Measurements from ENCODE around the gene RAB3B. TPM values are rescaled to one million over a fixed set of nuclear protein-coding genes. Genes with fewer than 3 reads are reported as not detected.

The RAB3B gene
- total RNA-seq, result under 1 TPM; 0.06 TPM
- polyA plus RNA-seq, result not detected

- no peaks in the 10 kb centered on the region for H3K9me3 Mint-ChIP-seq
- Histone ChIP-seq H3K36me3 (ENCODE audit: insufficient read depth, low read length) (no peaks in the 10 kb centered on the region), H3K4me1 (ENCODE audit: insufficient read depth, low read length) (peaks cover 8% of the 10 kb centered on the region), H3K4me3 (ENCODE audit: low read length in 2 of 2) (peak within 1 kb of the TSS in 1 of 2 donors; percentile 49), H3K27ac (ENCODE audit: low read depth, low read length) (no peak within 1 kb of the TSS), H3K9me3 (ENCODE audit: control insufficient read depth in 1 of 2, low read length in 2 of 2) (no peaks in the 10 kb centered on the region), H3K27me3 (ENCODE audit: insufficient read depth, low read length) (peaks cover 18% of the 10 kb centered on the region)
- DNase-seq, result peak; percentile 55 to 71 (median 60)
- no peaks in the 10 kb centered on the region for H3K36me3 Mint-ChIP-seq
- intact Hi-C loops (cut with micrococcal nuclease), result no loop called here
- peak within 1 kb of the TSS in 5 of 7 donors; percentile 5 to 72 (median 57) for H3K27ac Mint-ChIP-seq
- H3K4me3 Mint-ChIP-seq, result peak within 1 kb of the TSS; percentile 81 to 94 (median 89)
- peaks cover 25 to 27% of the 10 kb centered on the region in 2 donors for H3K27me3 Mint-ChIP-seq
- CTCF ChIA-PET (ENCODE audit: partially characterized antibody), result no interaction called here
- POLR2A ChIA-PET (ENCODE audit: partially characterized antibody), result interaction anchor here (1.2 kb wide), 1 partner anchor 111 kb away, joined by 3 read pairs; no protein-coding TSS in a partner anchor
- H3K4me1 Mint-ChIP-seq, result peaks cover 9 to 23% (median 13%) of the 10 kb centered on the region in 4 donors
Observed at GRCh38 chr1:51990478-51990965, at the start of gene RAB3B. RAB3B (minus strand) TSS chr1:51990700; CDS start chr1:51977117, 13,583 bp downstream.

GRCh38 chr1:52037909-52038308, 47.4 kb upstream of the RAB3B start:
- H3K4me3 ChIP-seq (ENCODE audit: low read length in 2 of 2), result no peak overlapping the region
- H3K36me3 Mint-ChIP-seq, result peaks cover 9 to 39% of the 10 kb centered on the region in 2 donors
- H3K4me1 ChIP-seq (ENCODE audit: insufficient read depth, low read length), result peaks cover 6% of the 10 kb centered on the region
- no peaks in the 10 kb centered on the region for H3K27me3 Mint-ChIP-seq
- H3K4me1 Mint-ChIP-seq, result peaks cover 4 to 13% (median 9%) of the 10 kb centered on the region in 4 donors
- H3K4me3 Mint-ChIP-seq, result no peak overlapping the region
- H3K27ac Mint-ChIP-seq, result peak overlapping the region in 1 of 7 donors; percentile 78
- ChIA-PET POLR2A (ENCODE audit: partially characterized antibody) (no interaction called here), CTCF (ENCODE audit: partially characterized antibody) (no interaction called here)
- no peaks in the 10 kb centered on the region for H3K27me3 ChIP-seq (ENCODE audit: insufficient read depth, low read length)
- H3K27ac ChIP-seq (ENCODE audit: low read depth, low read length), result no peak overlapping the region
- peaks cover 16% of the 10 kb centered on the region for H3K36me3 ChIP-seq (ENCODE audit: insufficient read depth, low read length)
- no peak for DNase-seq
- no peaks in the 10 kb centered on the region for H3K9me3 ChIP-seq (ENCODE audit: control insufficient read depth in 1 of 2, low read length in 2 of 2)
- intact Hi-C loops (cut with micrococcal nuclease), result no loop called here
- no peaks in the 10 kb centered on the region for H3K9me3 Mint-ChIP-seq

GRCh38 chr1:52037402-52037814, 46.9 kb upstream of the RAB3B start:
- H3K4me3 Mint-ChIP-seq, result no peak overlapping the region
- intact Hi-C loops (cut with micrococcal nuclease), result no loop called here
- no peak overlapping the region for H3K27ac Mint-ChIP-seq
- Histone ChIP-seq H3K36me3 (ENCODE audit: insufficient read depth, low read length) (peaks cover 16% of the 10 kb centered on the region), H3K27ac (ENCODE audit: low read depth, low read length) (no peak overlapping the region), H3K9me3 (ENCODE audit: control insufficient read depth in 1 of 2, low read length in 2 of 2) (no peaks in the 10 kb centered on the region), H3K4me1 (ENCODE audit: insufficient read depth, low read length) (peaks cover 11% of the 10 kb centered on the region), H3K4me3 (ENCODE audit: low read length in 2 of 2) (no peak overlapping the region), H3K27me3 (ENCODE audit: insufficient read depth, low read length) (no peaks in the 10 kb centered on the region)
- DNase-seq, result no peak
- no peaks in the 10 kb centered on the region for H3K9me3 Mint-ChIP-seq
- peaks cover 9 to 39% of the 10 kb centered on the region in 2 donors for H3K36me3 Mint-ChIP-seq
- no peaks in the 10 kb centered on the region for H3K27me3 Mint-ChIP-seq
- ChIA-PET POLR2A (ENCODE audit: partially characterized antibody) (no interaction called here), CTCF (ENCODE audit: partially characterized antibody) (interaction anchor here (1.2 kb wide), 1 partner anchor 13 kb away, joined by 3 read pairs; no protein-coding TSS in a partner anchor)
- peaks cover 5 to 18% (median 11%) of the 10 kb centered on the region in 4 donors for H3K4me1 Mint-ChIP-seq

- H3K4me1 ChIP-seq (ENCODE audit: insufficient read depth, low read length), result peaks cover 33% of the 10 kb centered on the region
- peak overlapping the region; percentile 95 to 99 (median 96) for H3K27ac Mint-ChIP-seq
- H3K9me3 Mint-ChIP-seq, result no peaks in the 10 kb centered on the region
- H3K9me3 ChIP-seq (ENCODE audit: control insufficient read depth in 1 of 2, low read length in 2 of 2), result no peaks in the 10 kb centered on the region
- H3K27me3 ChIP-seq (ENCODE audit: insufficient read depth, low read length), result no peaks in the 10 kb centered on the region
- H3K4me3 Mint-ChIP-seq, result peak overlapping the region; percentile 86 to 96 (median 93)
- intact Hi-C loops (cut with micrococcal nuclease), result loop anchor here (5.0 kb wide), 1 partner anchor 333 kb away; the partner anchor contains the start of gene CC2D1B
- H3K27ac ChIP-seq (ENCODE audit: low read depth, low read length), result peak overlapping the region; percentile 81
- no peaks in the 10 kb centered on the region for H3K27me3 Mint-ChIP-seq
- H3K36me3 Mint-ChIP-seq, result peaks cover 9 to 34% of the 10 kb centered on the region in 2 donors
- ChIA-PET CTCF (ENCODE audit: partially characterized antibody) (interaction anchor here (0.9 kb wide), 1 partner anchor 15 kb away, joined by 3 read pairs; no protein-coding TSS in a partner anchor), POLR2A (ENCODE audit: partially characterized antibody) (interaction anchor here (1.0 to 2.1 kb wide), 8 partner anchors 10 to 370 kb away, joined by 3 to 67 read pairs (median 5); partner anchors contain the start of genes BTF3L4, CC2D1B, ORC1 and PRPF38A)
- H3K4me1 Mint-ChIP-seq, result peaks cover 31 to 44% (median 34%) of the 10 kb centered on the region in 4 donors
- DNase-seq, result no peak
- H3K4me3 ChIP-seq (ENCODE audit: low read length in 2 of 2), result peak overlapping the region; percentile 80 to 88
- H3K36me3 ChIP-seq (ENCODE audit: insufficient read depth, low read length), result no peaks in the 10 kb centered on the region
Observed at GRCh38 chr1:52034050-52034384, 43.5 kb upstream of the RAB3B start.

- peak within 1 kb of the TSS; percentile 95 to 99 (median 96) for H3K27ac Mint-ChIP-seq
- peak within 1 kb of the TSS; percentile 86 to 96 (median 93) for H3K4me3 Mint-ChIP-seq
- no peaks in the 10 kb centered on the region for H3K36me3 ChIP-seq (ENCODE audit: insufficient read depth, low read length)
- peaks cover 9 to 32% of the 10 kb centered on the region in 2 donors for H3K36me3 Mint-ChIP-seq
- no peaks in the 10 kb centered on the region for H3K27me3 Mint-ChIP-seq
- peaks cover 31 to 45% (median 34%) of the 10 kb centered on the region in 4 donors for H3K4me1 Mint-ChIP-seq
- peak within 1 kb of the TSS; percentile 81 for H3K27ac ChIP-seq (ENCODE audit: low read depth, low read length)
- CTCF ChIA-PET (ENCODE audit: partially characterized antibody), result interaction anchor here (0.9 kb wide), 1 partner anchor 15 kb away, joined by 3 read pairs; no protein-coding TSS in a partner anchor
- no peaks in the 10 kb centered on the region for H3K9me3 ChIP-seq (ENCODE audit: control insufficient read depth in 1 of 2, low read length in 2 of 2)
- POLR2A ChIA-PET (ENCODE audit: partially characterized antibody), result interaction anchor here (0.5 to 2.1 kb wide), 10 partner anchors 11 to 696 kb away, joined by 3 to 67 read pairs (median 5); partner anchors contain the start of genes BTF3L4, CC2D1B, NRDC and ORC1
- peaks cover 33% of the 10 kb centered on the region for H3K4me1 ChIP-seq (ENCODE audit: insufficient read depth, low read length)
- intact Hi-C loops (cut with micrococcal nuclease), result loop anchor here (1.0 to 5.0 kb wide), 4 partner anchors 23 to 669 kb away; partner anchors contain the start of genes BTF3L4, CC2D1B and NRDC
- peak within 1 kb of the TSS; percentile 80 to 88 for H3K4me3 ChIP-seq (ENCODE audit: low read length in 2 of 2)
- peak; percentile 88 to 92 (median 90) for DNase-seq
- H3K9me3 Mint-ChIP-seq, result no peaks in the 10 kb centered on the region
- H3K27me3 ChIP-seq (ENCODE audit: insufficient read depth, low read length), result no peaks in the 10 kb centered on the region
Observed at GRCh38 chr1:52033190-52034049, 42.9 kb upstream of the RAB3B start, which contains the start of gene KTI12. KTI12 (minus strand) TSS chr1:52033810; CDS start chr1:52033761, 49 bp downstream.

- peaks cover 31 to 49% (median 35%) of the 10 kb centered on the region in 4 donors for H3K4me1 Mint-ChIP-seq
- intact Hi-C loops (cut with micrococcal nuclease), result loop anchor here (1.0 to 5.0 kb wide), 4 partner anchors 24 to 670 kb away; partner anchors contain the start of genes BTF3L4, CC2D1B and NRDC
Observed at GRCh38 chr1:52032785-52033131, 42.3 kb upstream of the RAB3B start.

More at GRCh38 chr1:52032785-52033131, 42.3 kb upstream of the RAB3B start:
- ChIA-PET POLR2A (ENCODE audit: partially characterized antibody) (interaction anchor here (0.5 to 2.1 kb wide), 9 partner anchors 12 to 697 kb away, joined by 3 to 67 read pairs (median 5); partner anchors contain the start of genes BTF3L4, CC2D1B, NRDC and ORC1), CTCF (ENCODE audit: partially characterized antibody) (no interaction called here)
- Histone ChIP-seq H3K4me1 (ENCODE audit: insufficient read depth, low read length) (peaks cover 33% of the 10 kb centered on the region), H3K4me3 (ENCODE audit: low read length in 2 of 2) (peak overlapping the region; percentile 80 to 88), H3K9me3 (ENCODE audit: control insufficient read depth in 1 of 2, low read length in 2 of 2) (no peaks in the 10 kb centered on the region), H3K27ac (ENCODE audit: low read depth, low read length) (peak overlapping the region; percentile 81), H3K27me3 (ENCODE audit: insufficient read depth, low read length) (no peaks in the 10 kb centered on the region), H3K36me3 (ENCODE audit: insufficient read depth, low read length) (no peaks in the 10 kb centered on the region)
- Mint-ChIP-seq H3K4me3 (peak overlapping the region; percentile 86 to 96 (median 93)), H3K27me3 (no peaks in the 10 kb centered on the region), H3K27ac (peak overlapping the region; percentile 95 to 99 (median 96)), H3K36me3 (peaks cover 11 to 30% of the 10 kb centered on the region in 2 donors), H3K9me3 (no peaks in the 10 kb centered on the region)
- peak in 2 of 5 donors; percentile 6 to 21 for DNase-seq
